Measurements from ENCODE around the gene CCM2L. TPM values are rescaled to one million over a fixed set of nuclear protein-coding genes. Genes with fewer than 3 reads are reported as not detected.
A peak's percentile ranks its signal among the peaks of the same experiment; 100 is the strongest.

Gene CCM2L
- total RNA-seq, result 1 to 10 TPM in 3 of 4 donors, under 1 TPM in 1; 0.88 to 8.3 (median 3.9) TPM

DNA sequence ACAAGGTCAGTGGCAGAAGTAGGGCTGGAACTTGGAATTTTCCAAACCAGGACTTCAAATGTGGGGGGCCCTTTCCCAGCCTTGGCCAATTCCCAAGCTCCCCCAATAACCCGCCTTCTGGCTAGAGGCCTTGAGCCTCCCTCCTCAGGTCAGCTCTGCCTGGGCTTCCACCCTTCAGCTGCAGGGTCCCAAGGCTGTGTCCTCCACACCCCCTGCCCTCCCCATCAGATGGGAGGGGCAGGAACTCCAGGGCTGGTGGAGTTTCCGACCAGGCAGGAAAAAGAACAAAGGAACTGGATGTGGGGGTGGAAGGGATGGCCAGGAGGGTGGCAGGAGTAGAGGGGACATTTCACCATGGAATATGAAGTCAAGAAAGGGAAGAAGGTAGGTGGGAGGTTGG lies at the start of gene CCM2L:
CCM2L (plus strand) TSS at position 338 of the 400 bp plus-strand sequence; CDS start at position 355, 17 bp downstream.
- Histone ChIP-seq H3K27ac (peak within 1 kb of the TSS in 2 of 4 donors; percentile 38 to 57), H3K4me3 (peak within 1 kb of the TSS in 2 of 4 donors; percentile 11 to 26), H3K36me3 (no peaks in the 10 kb centered on the region), H3K4me1 (no peaks in the 10 kb centered on the region), H3K27me3 (no peaks in the 10 kb centered on the region), H3K9me3 (no peaks in the 10 kb centered on the region)
- DNase-seq, result no peak
- TF ChIP-seq, protein P1, sequence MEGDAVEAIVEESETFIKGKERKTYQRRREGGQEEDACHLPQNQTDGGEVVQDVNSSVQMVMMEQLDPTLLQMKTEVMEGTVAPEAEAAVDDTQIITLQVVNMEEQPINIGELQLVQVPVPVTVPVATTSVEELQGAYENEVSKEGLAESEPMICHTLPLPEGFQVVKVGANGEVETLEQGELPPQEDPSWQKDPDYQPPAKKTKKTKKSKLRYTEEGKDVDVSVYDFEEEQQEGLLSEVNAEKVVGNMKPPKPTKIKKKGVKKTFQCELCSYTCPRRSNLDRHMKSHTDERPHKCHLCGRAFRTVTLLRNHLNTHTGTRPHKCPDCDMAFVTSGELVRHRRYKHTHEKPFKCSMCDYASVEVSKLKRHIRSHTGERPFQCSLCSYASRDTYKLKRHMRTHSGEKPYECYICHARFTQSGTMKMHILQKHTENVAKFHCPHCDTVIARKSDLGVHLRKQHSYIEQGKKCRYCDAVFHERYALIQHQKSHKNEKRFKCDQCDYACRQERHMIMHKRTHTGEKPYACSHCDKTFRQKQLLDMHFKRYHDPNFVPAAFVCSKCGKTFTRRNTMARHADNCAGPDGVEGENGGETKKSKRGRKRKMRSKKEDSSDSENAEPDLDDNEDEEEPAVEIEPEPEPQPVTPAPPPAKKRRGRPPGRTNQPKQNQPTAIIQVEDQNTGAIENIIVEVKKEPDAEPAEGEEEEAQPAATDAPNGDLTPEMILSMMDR (IDR thresholded peaks at IDR 0.05), result no peak
- TF ChIP-seq POLR2A (IDR thresholded peaks at IDR 0.05), result no peak

DNA sequence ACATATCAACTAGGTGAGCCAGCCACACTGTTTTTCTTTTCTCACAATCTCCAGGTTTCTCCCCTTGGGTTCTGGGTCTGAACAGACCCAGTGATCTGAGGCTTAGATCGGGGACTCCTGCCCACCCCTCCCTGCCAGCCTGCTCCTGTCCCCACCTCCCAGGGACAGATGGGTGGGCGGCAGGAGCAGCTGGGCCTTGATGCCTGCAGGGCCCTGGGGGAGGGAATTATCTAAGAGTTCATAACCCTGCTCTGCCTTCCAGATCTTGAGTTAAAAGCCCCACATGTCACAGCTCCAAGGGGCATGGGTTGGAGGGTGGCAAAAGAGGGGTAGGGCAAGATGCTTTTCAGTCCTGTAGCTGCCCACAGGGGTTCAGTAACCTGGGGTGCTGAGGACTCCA lies 47.5 kb upstream of the CCM2L start:
- Histone ChIP-seq H3K27me3 (peaks cover 0 to 5% of the 10 kb centered on the region in 2 donors), H3K9me3 (no peaks in the 10 kb centered on the region), H3K4me1 (peaks cover 0 to 1% (median 0%) of the 10 kb centered on the region in 4 donors), H3K27ac (no peak overlapping the region), H3K36me3 (no peaks in the 10 kb centered on the region), H3K4me3 (no peak overlapping the region)
- TF ChIP-seq POLR2A (IDR thresholded peaks at IDR 0.05), result no peak
- TF ChIP-seq, protein P1 (IDR thresholded peaks at IDR 0.05), result no peak
- DNase-seq, result no peak

DNA sequence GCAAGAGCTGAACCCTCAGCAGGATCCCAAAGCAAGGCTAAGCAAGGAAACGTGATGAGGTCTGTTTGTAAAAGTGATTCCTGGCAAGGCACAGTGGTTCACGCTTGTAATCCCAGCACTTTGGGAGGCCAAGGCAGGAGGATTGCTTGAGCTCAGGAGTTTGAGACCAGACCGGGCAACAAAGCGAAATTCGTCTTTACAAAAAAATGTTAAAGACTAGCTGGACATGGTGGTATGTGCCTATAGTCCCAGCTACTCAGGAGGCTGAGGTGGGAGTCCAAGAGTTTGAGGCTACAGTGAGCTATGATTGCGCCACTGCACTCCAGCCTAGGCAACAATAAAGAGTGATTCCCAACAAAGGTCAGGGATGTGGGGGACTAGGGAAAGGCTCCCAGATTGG lies 46.3 kb upstream of the CCM2L start:
- peaks cover 0 to 4% (median 0%) of the 10 kb centered on the region in 4 donors for H3K4me1 ChIP-seq
- H3K36me3 ChIP-seq, result no peaks in the 10 kb centered on the region
- no peak overlapping the region for H3K27ac ChIP-seq
- H3K4me3 ChIP-seq, result no peak overlapping the region
- no peak for DNase-seq
- TF ChIP-seq, protein P1 (IDR thresholded peaks at IDR 0.05), result no peak
- TF ChIP-seq POLR2A (IDR thresholded peaks at IDR 0.05), result no peak
- no peaks in the 10 kb centered on the region for H3K9me3 ChIP-seq
- H3K27me3 ChIP-seq, result peaks cover 0 to 5% of the 10 kb centered on the region in 2 donors

DNA sequence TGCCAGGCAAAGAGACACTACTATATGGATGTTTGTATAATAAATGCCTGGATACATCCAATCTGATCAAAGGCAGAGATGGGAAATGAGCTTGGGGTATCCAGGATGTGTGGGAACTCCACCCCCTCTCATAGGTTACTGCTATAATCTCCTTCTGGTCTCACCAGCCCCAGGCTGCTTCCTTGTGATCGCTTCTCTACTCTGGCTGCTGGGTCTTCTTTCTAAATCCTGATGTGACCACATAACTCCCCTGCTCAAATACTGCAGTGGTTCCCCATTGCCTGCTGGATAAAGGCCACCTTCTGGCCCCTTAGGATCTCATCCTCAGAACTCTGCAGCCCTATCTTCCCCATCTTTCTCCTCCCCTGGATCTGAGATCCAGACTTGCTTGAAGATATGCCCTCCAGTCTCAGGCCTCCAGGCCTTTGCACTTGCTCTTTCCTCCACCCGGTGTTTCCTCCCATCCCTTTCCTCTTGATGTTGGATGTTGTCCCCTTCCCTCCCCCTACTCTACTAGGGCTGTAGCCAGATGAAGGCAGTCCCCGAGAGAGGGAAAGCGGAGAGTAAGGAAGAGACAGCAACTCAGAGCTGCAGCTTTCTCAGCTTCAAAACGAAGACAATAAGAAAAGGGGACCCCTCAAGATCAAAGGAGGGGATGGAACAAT lies 43.1 kb upstream of the CCM2L start:
- Histone ChIP-seq H3K9me3 (no peaks in the 10 kb centered on the region), H3K4me3 (no peak overlapping the region), H3K27me3 (peaks cover 0 to 5% of the 10 kb centered on the region in 2 donors), H3K27ac (no peak overlapping the region), H3K4me1 (peaks cover 0 to 4% (median 0%) of the 10 kb centered on the region in 4 donors), H3K36me3 (no peaks in the 10 kb centered on the region)
- no peak for TF ChIP-seq POLR2A (IDR thresholded peaks at IDR 0.05)
- TF ChIP-seq, protein P1 (IDR thresholded peaks at IDR 0.05), result no peak
- DNase-seq, result no peak

DNA sequence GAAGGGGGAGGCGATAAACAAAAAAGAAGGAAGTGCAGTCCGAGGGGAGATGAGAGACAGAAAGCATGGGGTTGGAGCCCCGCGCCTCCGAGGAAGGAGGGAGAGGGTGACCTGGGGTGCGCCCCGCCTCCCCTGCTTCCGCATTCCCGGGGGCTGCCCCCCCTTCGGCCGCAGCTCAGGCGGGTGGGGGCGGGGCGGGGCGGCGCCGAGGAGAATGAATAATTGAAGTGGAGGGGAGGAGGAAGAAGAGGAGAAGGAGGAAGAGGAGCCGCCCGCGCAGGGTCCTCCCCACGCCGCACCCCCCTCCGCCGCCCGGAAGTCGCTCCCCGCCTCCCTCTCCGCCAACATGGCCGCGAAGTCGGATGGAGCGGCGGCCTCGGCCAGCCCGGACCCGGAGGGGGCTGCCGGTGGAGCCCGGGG lies 42.4 kb upstream of the CCM2L start, which contains the start of gene XKR7:
XKR7 (plus strand) TSS at position 322 of the 420 bp plus-strand sequence; CDS start at position 347, 25 bp downstream.
- H3K4me1 ChIP-seq, result peaks cover 0 to 4% (median 0%) of the 10 kb centered on the region in 4 donors
- peak within 1 kb of the TSS in 3 of 4 donors; percentile 19 to 29 (median 19) for H3K4me3 ChIP-seq
- H3K27ac ChIP-seq, result no peak within 1 kb of the TSS
- no peak for DNase-seq
- no peaks in the 10 kb centered on the region for H3K9me3 ChIP-seq
- TF ChIP-seq, protein P1 (IDR thresholded peaks at IDR 0.05), result no peak
- H3K36me3 ChIP-seq, result no peaks in the 10 kb centered on the region
- H3K27me3 ChIP-seq, result peaks cover 0 to 5% of the 10 kb centered on the region in 2 donors
